Stimulated activated CD4-positive, alpha-beta T cell treated with anti-CD3 and anti-CD28 coated beads, TNF-alpha, amount 100 ng/mL, for 24 hours (primary cell): Measurements from ENCODE around the gene IZUMO4.

ENCODE experiments used
- DNase-seq, 3 experiments: peaks; one replicate each; pipeline ENCODE4 v3.0.0-alpha.2; 2020; ENCODE audit warnings: low read depth in 3 of 3

IZUMO4 gene, protein sequence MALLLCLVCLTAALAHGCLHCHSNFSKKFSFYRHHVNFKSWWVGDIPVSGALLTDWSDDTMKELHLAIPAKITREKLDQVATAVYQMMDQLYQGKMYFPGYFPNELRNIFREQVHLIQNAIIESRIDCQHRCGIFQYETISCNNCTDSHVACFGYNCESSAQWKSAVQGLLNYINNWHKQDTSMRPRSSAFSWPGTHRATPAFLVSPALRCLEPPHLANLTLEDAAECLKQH

DNA sequence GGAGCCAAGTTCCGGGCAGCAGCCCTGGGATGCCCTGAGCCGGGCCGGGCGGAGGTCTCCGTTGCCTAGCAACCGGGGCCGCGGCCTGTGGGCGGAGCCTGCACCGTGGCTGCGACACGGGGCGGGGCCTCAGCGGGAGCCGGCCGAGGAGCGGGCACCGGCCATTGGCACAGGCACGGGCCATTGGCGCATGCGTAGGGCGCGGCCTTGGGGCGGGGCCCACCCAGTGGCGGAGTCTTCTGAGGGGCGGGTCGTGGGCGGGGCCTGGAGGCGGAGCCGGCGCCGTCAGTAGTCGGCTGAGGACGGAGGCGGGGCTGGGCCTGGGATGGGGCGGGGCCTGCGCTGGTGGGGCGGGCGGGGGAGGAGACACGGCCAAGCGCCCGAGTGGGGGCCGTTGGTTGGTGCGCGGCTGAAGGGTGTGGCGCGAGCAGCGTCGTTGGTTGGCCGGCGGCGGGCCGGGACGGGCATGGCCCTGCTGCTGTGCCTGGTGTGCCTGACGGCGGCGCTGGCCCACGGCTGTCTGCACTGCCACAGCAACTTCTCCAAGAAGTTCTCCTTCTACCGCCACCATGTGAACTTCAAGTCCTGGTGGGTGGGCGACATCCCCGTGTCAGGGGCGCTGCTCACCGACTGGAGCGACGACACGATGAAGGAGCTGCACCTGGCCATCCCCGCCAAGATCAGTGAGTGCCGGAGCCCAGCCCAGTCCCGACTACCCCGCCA, at the start of gene IZUMO4:
IZUMO4 (plus strand) TSS at position 436 of the 723 bp plus-strand sequence; CDS start at position 467, 31 bp downstream.
- peak; percentile 99 to 100 (median 100) for DNase-seq

- DNase-seq: no peak
Measured at GRCh38 chr19:2047076-2047448, 49.7 kb upstream of the IZUMO4 start.

DNA sequence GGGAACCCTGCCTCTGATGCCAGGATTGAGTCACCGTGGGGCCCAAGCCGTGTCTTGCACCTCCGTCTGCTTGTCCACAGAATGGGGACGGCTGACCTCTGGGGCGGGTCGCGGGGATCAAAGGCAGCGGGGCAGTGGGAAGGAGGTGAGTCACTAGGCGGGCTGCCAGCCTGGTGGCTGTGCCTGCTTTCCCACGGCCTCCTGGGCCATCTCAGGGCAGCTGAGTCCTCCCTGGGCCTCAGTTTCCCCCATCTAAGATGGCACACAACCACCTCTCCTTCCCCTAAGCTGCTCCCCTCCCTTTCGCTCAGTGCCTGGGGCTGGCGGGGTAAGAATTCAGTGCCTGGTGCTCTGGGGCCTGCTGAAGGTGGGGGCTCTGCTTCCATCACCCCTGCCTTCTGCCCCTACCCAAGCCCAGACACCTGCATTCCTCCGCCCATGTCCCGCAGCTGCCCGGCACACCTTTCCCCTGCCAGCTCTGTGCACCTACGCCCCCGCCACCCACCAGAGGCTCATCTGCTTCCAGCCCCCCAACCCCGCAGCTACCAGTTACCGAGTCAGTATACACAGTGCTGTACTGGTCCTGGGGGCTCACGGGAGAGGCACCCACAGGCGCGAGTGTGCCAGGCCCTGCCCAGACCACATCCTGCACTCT, 49.1 kb upstream of the IZUMO4 start:
- no peak for DNase-seq

DNA sequence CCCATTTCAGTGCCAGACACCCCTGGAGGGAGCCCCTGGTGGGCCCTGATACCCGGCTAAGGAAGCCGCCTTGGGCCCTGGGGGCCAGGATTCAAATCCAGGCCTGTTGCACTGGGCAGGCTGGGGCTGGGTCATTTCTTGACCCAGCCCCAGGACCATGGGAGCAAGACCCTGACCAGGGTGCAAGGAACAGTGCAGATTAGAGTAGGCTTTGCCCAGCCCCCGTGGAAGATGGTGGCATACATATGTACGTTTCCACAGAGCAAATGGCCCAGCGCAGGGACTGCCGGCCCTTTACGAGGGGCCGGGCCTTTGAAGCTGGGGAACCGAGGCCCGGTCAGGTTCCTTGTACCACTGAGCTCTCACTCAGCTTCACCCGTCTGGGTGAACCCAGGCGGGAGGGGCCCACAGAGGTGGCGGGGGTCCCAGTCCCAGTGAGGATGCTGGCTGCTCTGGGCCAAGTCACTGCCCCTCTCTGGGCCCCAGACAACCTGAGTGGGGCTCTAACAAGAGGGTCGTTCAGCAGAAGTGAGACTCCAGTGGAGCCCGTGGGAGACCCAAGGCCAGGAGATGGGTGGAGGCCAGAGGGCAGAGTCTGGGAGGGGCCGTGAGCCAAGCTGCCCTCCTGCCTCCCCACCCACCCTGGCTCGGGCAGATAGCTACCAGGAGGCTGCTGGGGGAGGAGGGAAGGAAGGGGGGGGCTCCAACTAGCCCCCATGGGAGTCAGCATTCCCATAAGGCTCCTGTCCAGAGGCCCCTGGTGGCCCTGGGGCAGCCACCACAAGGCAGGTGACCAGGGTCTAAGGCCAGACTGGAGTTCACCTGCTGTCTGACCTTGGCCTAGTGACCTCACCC, 48.4 kb upstream of the IZUMO4 start:
- DNase-seq: no peak

- DNase-seq: no peak
Measured at GRCh38 chr19:2048959-2049740, 47.6 kb upstream of the IZUMO4 start.

- DNase-seq: peak in 2 of 3 experiments; percentile 40 to 66
Measured at GRCh38 chr19:2049741-2050348, 46.9 kb upstream of the IZUMO4 start.

DNA sequence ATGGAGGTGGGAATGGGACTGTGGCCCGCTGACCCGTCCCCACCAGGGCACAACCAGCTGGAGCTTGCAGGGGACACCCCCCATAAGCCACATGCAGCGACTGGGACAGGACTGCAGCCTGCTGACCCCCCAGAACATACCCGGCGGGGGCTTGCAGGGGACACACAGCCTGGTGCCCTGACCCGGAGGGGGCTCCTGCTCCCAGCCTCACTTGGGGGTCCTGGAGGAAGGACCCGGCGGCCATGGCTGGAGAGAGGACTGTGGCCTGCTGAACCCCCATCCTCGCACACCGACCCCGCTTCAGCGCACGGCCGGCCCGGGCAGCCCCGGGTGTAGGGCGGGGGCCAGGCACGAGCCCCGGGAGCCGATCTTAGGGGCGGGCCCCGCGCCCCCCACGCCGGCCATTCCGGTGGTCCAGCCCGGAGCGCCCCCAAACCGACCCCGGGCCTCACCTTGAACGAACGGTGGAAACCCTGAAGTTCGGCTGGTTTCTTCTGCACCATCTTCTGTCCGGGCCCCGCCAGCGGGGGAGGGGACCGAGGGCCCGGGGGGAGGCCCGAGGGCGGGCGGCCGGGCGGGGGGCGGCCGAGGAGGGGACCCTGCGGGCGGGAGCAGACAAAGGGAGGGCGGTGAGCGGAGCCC, 46.2 kb upstream of the IZUMO4 start:
- no peak for DNase-seq

GRCh38 chr19:2050991-2051772, 45.5 kb upstream of the IZUMO4 start, which contains the start of gene MKNK2:
Gene MKNK2 (minus strand): TSS chr19:2051244. CDS start chr19:2050851, 393 bp downstream.
- peak; percentile 89 to 93 (median 90) for DNase-seq

GRCh38 chr19:2051773-2052704, 44.7 kb upstream of the IZUMO4 start:
- DNase-seq: peak in 1 of 3 experiments; percentile 43

DNA sequence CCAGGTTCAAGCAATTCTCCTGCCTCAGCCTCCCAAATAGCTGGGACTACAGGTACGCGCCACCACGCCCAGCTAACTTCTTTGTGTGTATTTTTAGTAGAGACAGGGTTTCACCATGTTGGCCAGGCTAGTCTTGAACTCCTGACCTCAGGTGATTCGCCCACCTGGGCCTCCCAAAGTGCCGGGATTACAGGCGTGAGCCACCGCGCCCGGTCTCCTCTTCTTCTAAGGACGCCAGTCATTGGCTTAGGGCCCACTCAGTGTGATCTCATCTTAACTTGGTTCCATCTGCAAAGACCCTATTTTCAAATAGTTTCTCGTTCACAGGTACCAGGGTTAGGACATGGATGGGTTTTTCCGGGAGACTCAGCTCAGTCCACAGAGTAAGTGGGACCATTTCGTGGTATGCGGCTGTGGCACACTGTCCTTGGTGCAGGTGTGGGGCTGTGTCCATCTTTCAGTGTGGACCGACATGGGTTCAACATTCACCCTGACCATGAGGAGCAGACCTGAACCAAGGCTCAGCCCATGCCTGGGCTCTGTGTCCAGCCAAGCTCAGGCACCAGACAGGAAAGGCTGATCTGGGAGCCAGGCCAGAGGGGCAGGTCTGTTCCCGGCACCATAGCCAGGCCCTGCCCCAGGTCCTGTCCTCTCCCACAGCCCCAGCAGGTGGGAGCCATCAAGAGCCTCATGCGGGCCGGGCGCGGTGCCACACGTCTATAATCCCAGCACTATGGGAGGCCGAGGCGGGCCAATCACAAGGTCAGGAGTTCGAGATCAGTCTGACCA, 42.9 kb upstream of the IZUMO4 start:
- DNase-seq: no peak

DNA sequence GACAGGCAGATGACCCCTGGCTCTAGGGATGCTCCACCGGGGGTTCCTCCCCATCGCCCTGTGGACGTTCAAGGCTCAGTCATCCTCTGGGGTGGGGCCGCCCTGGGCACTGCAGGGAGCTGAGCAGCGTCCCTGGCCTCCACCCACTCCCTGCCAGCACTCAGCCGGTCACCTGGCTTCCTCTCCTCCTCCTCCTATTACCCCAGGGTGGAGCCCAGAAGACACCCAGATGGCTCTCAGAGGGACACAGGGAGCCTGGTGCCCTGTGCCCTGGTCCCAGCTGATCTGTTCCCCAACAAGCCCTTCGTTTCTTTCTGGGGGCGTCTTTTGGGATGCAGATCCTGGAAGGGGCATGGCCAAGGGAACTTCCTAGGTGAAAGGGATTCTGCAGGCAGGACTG, 42.0 kb upstream of the IZUMO4 start:
- no peak for DNase-seq

DNA sequence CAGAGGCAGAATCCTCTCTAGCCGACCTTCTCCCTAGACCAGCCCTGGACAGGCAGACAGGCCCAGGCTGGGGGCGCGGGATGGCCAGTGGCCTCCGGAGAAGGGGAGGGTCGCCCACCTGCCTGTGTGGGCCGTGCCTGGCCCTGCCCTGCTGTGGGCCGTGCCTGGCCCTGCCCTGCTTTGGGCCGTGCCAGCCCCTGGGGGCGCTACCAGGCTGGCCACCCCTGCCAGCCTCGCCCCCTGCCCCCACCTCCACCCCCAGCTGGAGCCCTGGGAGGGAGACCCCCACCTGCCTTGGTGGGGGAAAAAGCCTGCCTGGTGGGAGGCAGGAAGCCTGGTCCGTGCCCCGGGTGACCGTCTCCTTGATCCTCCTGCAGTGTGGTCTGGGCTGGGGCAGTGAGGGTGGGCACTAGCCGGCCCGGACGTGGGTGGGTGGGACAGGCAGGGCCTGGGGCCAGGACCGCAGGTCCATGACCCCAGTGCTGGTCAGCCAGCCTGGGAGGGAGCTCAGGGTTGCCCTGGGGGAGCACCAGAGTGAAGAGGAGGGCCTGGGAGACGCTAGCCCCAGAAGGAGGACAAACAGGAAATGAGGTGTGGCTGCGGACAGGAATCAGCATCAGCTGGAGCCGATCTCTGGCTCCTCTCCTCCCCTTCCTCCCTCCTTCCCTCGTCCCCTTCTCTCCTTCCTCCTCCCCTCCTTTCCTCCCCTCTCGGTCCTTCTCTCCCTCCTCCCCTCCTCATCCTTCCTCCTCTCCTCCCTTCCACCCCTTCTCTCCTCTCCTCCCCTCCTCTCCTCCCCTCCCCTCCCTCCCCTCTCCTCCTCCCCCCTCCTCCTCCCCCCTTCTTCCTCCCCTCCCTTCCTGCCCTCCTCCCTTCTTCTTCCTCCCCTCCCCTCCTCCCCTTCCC, 40.5 kb upstream of the IZUMO4 start:
- no peak for DNase-seq

DNA sequence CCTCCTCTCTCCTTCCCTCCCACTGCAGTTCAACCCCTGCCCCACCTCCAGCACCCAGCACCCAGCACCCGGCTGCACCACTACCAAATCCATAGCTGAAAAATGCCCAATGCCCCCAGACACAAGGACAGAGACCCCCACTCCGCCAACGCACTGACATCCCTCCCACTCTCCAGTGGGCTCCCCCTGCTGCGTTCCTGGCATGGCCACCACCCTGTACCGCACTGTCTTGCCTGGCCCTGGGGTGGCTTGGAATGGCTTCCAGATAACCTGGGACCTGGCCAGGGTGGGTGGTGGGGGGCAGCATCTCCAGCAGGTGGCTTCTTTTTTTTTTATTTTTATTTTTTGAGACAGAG, 39.9 kb upstream of the IZUMO4 start:
- DNase-seq: no peak

- DNase-seq: no peak
Measured at GRCh38 chr19:2057484-2058469, 38.9 kb upstream of the IZUMO4 start.
